Middle frontal gyrus (tissue), 1 donor: Measurements from ENCODE around the gene GNL1.
"Not testable (repeated sequence)": the region's sequence is repeated elsewhere in the genome, so short reads cannot be mapped to it uniquely, and the experiment has no call there.

Experiments used
- DNase-seq: peaks from one replicate; pipeline ENCODE4 v3.0.0-alpha.2; 2015; ENCODE audit warnings: low spot score; ENCODE audit errors: extremely low spot score

The GNL1 gene

GRCh38 chr6:30530014-30530413 is 26.3 kb downstream of the GNL1 start:
- no peak for DNase-seq

- not testable (repeated sequence) for DNase-seq
These were observed 26.9 kb downstream of the GNL1 start for GRCh38 chr6:30529349-30529875.

DNA sequence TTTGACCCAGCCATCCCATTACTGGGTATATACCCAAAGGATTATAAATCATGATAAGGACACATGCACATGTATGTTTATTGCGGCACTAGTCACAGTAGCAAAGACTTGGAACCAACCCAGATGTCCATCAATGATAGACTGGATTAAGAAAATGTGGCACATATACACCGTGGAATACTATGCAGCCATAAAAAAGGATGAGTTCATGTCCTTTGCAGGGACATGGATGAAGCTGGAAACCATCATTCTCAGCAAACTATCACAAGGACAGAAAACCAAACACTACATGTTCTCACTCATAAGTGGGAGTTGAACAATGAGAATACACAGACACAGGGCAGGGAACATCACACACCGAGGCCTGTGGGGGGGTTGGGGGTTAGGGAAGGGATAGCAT is 29.8 kb downstream of the GNL1 start:
- DNase-seq = not testable (repeated sequence)

DNA sequence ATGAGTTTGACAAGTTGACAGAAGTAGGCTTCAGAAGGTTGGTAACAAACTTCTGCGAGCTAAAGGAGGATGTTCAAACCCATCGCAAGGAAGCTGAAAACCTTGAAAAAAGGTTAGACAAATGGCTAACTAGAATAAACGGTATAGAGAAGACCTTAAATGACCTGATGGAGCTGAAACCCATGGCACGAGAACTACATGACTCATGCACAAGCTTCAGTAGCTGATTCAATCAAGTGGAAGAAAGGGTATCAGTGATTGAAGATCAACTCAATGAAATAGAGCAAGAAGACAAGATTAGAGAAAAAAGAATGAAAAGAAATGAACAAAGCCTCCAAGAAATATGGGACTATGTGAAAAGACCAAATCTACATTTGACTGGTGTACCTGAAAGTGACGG is 34.3 kb downstream of the GNL1 start:
- DNase-seq = not testable (repeated sequence)

DNA sequence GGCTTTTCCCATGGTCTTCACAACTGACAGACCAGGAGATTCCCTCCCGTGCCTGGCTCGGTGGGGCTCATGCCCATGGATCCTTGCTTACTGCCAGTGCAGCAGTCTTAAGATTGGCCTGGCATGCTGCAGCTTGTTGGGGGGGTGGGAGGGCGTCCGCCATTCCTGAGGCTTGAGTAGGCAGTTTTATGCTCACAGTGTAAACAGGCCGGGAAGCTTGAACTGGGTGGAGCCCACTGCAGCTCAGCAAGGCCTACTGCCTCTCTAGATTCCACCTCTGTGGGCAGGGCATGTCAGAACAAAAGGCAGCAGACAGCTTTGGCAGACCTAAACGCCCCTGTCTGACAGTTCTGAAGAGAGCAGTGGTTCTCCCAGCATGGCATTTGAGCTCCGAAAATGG is 35.2 kb downstream of the GNL1 start:
- not testable (repeated sequence) for DNase-seq

DNA sequence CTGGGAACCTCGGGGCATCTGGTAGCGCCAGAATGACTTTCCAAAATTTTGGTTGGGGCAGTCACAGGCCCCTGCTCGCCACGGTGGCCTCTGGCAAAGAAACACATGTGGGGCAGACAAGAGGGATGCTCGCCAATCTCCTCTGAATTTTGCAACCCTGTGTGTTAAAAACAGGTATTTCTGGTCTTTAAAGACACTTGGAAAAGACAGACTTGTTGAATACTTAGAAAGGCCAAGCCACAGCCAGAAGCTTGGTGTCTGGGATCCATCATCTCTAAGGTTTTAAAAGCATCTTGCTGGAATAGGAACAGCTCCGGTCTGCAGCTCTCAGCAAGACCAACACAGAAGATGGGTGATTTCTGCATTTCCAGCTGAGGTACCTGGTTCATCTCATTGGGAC is 35.8 kb downstream of the GNL1 start:
- no peak for DNase-seq

DNA sequence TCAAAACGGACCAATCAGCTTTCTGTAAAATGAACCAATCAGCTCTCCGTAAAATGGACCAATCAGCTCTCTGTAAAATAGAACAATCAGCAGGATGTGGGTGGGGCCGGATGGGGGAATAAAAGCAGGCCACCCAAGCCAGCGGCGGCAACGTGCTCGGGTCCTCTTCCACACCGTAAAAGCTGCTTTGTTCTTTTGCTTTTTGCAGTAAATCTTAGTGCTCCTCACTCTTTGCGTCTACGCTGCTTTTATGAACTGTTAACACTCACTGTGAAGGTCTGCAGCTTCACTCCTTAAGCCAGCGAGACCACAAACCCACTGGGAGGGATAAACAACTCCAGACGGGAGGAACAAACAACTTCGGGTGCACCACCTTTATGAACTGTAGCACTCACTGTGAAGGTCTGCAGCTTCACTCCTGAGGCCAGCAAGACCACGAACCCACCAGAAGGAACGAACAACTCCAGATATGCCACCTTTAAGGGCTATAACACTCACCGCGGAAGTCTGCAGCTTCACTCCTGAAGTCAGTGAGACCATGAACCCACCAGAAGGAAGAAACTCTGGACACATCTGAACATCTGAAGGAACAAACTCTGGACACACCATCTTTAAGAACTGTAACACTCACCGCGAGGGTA is 37.7 kb downstream of the GNL1 start:
- DNase-seq = not testable (repeated sequence)

DNA sequence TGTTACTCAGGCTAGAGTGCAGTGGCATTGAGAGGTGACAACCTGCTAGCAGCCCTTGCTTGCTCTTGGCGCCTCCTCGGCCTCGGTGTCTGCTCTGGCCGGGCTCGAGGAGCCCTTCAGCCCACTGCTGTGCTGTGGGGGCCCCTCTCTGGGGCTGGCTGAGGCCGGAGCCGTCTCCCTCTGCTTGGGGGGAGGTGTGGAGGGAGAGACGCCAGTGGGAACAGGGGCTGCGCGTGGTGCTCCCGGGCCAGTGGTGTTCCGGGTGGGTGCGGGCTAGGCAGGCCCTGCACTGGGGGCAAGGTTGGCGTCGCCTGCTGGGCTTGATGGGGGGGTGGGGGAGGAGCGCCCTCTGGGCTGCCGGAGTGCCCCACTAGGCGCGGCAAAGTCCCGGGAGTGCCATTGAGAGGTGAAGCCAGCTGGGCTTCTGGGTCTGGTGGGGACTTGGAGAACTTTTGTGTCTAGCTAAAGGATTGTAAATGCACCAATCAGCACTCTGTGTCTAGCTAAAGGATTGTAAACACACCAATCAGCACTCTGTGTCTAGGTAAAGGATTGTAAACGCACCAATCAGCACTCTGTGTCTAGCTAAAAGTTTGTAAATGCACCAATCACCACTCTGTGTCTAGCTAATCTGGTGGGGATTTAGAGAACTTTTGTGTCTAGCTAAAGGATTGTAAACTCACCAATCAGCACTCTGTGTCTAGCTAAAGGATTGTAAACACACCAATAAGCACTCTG is 38.4 kb downstream of the GNL1 start:
- not testable (repeated sequence) for DNase-seq

DNA sequence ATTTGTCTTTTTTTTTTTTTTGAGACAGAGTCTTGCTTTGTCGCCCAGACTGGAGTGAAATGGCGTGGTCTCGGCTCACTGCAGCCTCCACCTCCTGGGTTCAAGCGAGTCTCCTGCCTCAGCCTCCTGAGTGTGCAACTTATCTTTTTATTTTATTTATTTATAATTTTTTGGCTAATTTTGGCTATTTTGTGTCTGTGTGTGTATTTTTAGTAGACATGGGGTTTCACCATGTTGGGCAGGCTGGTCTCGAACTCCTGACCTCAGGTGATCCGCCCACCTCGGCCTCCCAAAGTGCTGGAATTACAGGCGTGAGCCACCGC is 39.6 kb downstream of the GNL1 start:
- not testable (repeated sequence) for DNase-seq

GRCh38 chr6:30515944-30516753 is 40.1 kb downstream of the GNL1 start:
- peak; percentile 39 for DNase-seq

- no peak for DNase-seq
These were observed 41.2 kb downstream of the GNL1 start for GRCh38 chr6:30515106-30515505.

DNA sequence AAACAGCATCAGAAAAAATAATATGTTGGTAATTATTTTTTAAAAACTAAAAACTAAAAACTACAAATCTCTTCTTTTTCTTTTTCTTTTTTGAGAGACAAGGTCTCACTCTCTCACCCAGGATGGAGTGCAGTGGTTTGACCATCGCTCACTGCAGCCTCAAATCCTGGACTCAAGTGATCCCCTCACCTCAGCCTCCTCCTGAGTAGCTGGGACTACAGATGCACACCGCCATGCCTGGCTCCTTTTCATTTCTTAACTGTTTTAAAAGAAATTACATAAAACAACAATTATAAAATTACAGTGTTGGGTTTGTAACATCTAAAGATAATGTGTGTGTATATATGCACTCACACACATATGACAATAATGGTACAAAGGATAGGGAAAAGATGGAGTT is 42.8 kb downstream of the GNL1 start:
- no peak for DNase-seq

- no peak for DNase-seq
These were observed 45.1 kb downstream of the GNL1 start for GRCh38 chr6:30511169-30511546.

DNA sequence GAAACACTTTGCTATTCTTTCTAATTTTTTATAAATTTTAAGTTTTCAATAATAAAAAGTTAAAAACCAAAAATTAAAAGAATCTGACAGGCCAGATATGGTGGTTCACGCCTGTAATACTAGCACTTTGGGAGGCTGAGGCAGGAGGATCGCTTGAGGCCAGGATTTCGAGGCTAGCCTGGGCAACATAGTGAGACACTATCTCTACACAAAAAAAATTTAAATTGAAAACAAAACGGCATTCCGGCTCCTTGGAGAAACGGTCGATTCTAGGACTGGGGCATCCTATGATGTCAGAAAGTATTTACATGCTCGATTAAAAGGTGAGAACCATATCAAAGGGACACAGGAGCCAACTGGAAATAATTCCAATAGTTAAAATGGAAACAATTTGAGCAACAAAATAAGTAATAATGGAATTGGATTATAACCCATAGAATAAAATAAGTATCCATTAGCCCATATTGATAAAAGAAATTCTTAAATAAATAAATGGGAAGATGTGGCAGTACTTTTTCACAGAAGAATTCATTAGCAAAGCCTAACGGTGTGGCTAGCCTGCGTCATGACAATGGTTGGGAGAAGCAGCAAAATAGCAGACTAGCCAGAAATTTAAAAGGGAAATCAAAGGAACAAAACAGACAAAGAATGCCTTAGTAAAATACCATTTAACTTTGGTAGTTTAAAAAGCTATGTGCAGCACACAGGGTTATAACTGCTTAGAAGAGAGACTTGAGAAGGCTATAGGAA is 45.7 kb downstream of the GNL1 start:
- no peak for DNase-seq

- DNase-seq = no peak
These were observed 47.2 kb downstream of the GNL1 start for GRCh38 chr6:30508890-30509736.

DNA sequence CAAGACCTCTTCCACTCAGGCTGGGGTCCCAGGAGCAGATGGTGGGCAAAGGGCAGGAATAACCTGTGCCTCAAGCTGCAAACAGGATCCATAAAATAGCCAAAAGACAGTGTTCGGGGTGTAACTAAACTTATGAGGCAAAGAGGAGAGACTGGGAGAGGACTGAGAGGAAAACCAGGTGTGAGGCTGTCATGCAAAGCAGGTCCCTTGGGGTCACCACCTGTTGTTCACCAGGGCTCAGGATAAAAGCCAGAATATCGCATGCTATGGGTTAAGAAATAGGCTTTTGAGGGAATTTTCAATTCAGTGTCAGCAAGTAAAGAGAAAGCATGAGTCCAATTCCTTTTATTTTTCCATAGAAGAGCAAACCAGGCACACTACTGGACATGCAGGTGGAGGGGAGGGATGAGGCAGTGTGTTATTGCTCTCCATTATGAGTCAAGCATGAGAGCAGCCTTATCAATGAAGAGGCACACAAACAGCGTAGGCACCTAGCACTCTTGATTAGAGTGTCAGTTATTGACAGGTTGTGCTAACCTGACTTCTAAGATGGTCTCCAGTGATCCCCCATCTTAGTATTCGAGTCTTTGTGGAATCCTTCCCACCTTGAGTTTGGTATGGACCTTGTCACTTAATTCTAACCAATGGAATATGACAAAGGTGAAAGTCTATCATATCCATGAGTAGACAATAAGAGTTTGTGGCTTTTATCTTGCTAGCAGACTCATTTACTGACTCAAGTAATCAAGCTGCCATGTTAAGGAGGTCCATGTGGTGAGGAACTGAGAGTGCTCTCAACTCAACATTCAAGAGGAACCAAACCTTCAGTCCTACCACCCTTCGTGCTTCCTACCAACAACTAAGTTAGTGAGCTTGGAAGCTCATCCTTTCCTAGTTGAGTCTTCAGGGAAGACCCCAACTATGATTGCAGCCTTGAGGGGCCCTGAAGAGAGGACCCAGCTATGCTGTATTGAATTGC is 48.2 kb downstream of the GNL1 start:
- no peak for DNase-seq

DNA sequence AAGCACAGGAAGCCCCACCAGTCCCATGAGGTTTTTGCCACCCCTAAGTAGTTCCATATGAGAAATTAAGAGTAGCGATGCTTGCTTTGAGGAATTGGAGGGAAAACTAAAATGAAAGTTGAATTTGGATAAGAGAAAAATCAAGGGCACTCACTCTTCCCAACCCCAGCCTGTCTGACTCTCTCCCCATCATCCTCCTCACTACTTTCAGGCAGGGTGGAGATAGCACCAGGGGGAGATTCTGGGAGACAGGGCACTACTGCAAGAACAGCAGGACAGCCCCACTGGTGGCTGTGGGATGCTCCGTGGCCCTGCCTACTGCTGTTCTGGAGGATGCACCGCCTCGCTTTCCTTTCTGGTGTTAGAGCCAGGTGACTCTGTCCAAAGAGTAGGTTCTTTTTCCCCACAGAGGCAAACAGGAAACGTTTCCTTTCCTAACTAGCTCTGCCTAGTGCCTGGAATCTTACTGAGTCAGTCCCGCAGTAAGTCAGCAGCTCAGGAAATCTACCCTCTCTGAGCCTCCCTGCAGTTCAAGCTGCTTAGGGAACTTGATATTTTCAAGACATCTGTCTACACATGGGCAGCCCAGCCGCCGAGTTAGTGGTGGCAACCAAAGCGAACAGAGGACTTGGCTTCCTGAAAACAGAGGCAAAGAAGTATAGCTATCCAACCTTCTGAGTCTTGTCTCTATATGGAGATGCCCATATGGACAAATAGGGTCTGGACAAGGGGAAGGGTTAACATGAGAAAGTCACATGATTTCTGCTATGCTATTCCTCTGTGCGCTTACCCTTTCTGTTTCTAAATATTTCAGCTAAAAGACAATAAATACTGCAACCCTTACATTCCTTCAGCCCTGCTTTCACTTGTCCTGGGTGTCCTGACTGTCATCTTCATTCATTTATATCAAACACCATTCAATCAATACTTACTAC is 55.6 kb downstream of the GNL1 start:
- no peak for DNase-seq

DNA sequence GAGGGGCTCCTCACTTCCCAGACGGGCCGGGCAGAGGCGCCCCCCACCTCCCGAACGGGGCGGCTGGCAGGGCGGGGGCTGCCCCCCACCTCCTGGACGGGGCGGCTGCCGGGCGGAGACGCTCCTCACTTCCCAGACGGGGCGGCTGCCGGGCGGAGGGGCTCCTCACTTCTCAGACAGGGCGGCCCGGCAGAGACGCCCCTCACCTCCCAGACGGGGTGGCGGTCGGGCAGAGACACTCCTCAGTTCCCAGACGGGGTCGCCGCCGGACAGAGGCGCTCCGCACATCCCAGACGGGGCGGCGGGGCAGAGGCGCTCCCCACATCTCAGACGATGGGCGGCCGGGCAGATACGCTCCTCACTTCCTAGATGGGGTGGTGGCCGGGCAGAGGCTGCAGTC is 57.6 kb downstream of the GNL1 start:
- DNase-seq = not testable (repeated sequence)
